HG02798 (cell line): ENCODE measurements around the gene ABI1.
A peak's percentile ranks its signal among the peaks of the same experiment; 100 is the strongest.
"Not testable (repeated sequence)": the region's sequence is repeated elsewhere in the genome, so short reads cannot be mapped to it uniquely, and the experiment has no call there.

Experiments
- ATAC-seq: cut with Tn5 transposase; IDR thresholded peaks from one replicate; pipeline ENCODE4 v1.9.1; 2021; ENCODE audit warnings: mild to moderate bottlenecking; ENCODE audit not compliant: unreplicated experiment, poor library complexity

The ABI1 gene

GRCh38 chr10:26860443-26861204 is at the start of gene ABI1:
TSS of gene ABI1 (minus strand) at chr10:26860958. CDS start at chr10:26860863, 95 bp downstream.
- ATAC-seq: peak; percentile 80

GRCh38 chr10:26909753-26910152 is 49.0 kb upstream of the ABI1 start:
- no peak for ATAC-seq

- not testable (repeated sequence) for ATAC-seq
Measured at GRCh38 chr10:26905253-26905781, 44.6 kb upstream of the ABI1 start.

- ATAC-seq: no peak
Measured at GRCh38 chr10:26903431-26904217, 42.9 kb upstream of the ABI1 start.

GRCh38 chr10:26892306-26892923 is 31.7 kb upstream of the ABI1 start:
- ATAC-seq: not testable (repeated sequence)

GRCh38 chr10:26890956-26891355 is 30.2 kb upstream of the ABI1 start:
- ATAC-seq: no peak

GRCh38 chr10:26887611-26888215 is 27.0 kb upstream of the ABI1 start:
- no peak for ATAC-seq

GRCh38 chr10:26881600-26882331 is 21.0 kb upstream of the ABI1 start:
- peak; percentile 83 for ATAC-seq

GRCh38 chr10:26879744-26880143 is 19.0 kb upstream of the ABI1 start:
- no peak for ATAC-seq

- ATAC-seq: no peak
Measured at GRCh38 chr10:26870766-26871165, 10.0 kb upstream of the ABI1 start.

- no peak for ATAC-seq
Measured at GRCh38 chr10:26869528-26869927, 8.8 kb upstream of the ABI1 start.

- no peak for ATAC-seq
Measured at GRCh38 chr10:26863351-26864076, 2.8 kb upstream of the ABI1 start.

- ATAC-seq: no peak
Measured at GRCh38 chr10:26861205-26861998, 644 bp upstream of the ABI1 start.

- peak; percentile 11 for ATAC-seq
Measured at GRCh38 chr10:26860102-26860442, 686 bp downstream of the ABI1 start.

- ATAC-seq: no peak
Measured at GRCh38 chr10:26859241-26860101, 1.3 kb downstream of the ABI1 start.

GRCh38 chr10:26858707-26859034 is 2.1 kb downstream of the ABI1 start:
- ATAC-seq: no peak

- ATAC-seq: peak; percentile 20
Measured at GRCh38 chr10:26857991-26858706, 2.6 kb downstream of the ABI1 start.
